CD14-positive monocyte (primary cell): ENCODE data around the gene TRAIP. TPM values are rescaled to one million over a fixed set of nuclear protein-coding genes. Genes with fewer than 3 reads are reported as not detected.

Source experiments
- DNase-seq, 3 donors: peaks; one replicate each; pipeline ENCODE4 v3.0.0-alpha.2; 2011 to 2022
- H2AFZ ChIP-seq: 2 replicates; pipeline ENCODE4 v1.6.0; 2012; ENCODE audit warnings: mild to moderate bottlenecking, low read depth, low read length, inconsistent platforms; ENCODE audit not compliant: insufficient read depth, poor library complexity, severe bottlenecking
- H3K27ac ChIP-seq, 2 donors: 1 replicate in 1 of 2; 2 replicates in 1 of 2; pipeline ENCODE4 v1.5.1; 2012 to 2013; ENCODE audit warnings: low read length in 2 of 2, control low read depth in 1 of 2, inconsistent platforms in 1 of 2, low read depth in 1 of 2, mild to moderate bottlenecking in 1 of 2
- H3K27me3 ChIP-seq, 2 donors: one replicate each; pipeline versions ENCODE4 v1.6.0 to v1.6.1; 2011 to 2013; ENCODE audit warnings: low read length in 2 of 2; ENCODE audit not compliant: control insufficient read depth in 2 of 2, insufficient read depth in 2 of 2
- H3K36me3 ChIP-seq, 2 donors: replicated peaks in 1 of 2; 1 replicate in 1 of 2; 2 replicates in 1 of 2; pipeline versions ENCODE4 v1.5.1 to v1.6.1; 2012 to 2013; ENCODE audit warnings: low read length in 2 of 2, control low read depth in 1 of 2, inconsistent platforms in 1 of 2, mild to moderate bottlenecking in 1 of 2; ENCODE audit not compliant: insufficient read depth in 2 of 2, control insufficient read depth in 1 of 2
- H3K4me1 ChIP-seq, 2 donors: 1 replicate in 1 of 2; 2 replicates in 1 of 2; pipeline versions ENCODE4 v1.5.1 to v1.6.1; 2012 to 2013; ENCODE audit warnings: low read length in 2 of 2, control low read depth in 1 of 2, inconsistent platforms in 1 of 2, mild to moderate bottlenecking in 1 of 2, moderate library complexity in 1 of 2; ENCODE audit not compliant: insufficient read depth in 2 of 2, control insufficient read depth in 1 of 2
- H3K4me2 ChIP-seq: replicated peaks from 2 replicates; pipeline ENCODE3; 2012; ENCODE audit warnings: low read length, moderate library complexity, mild to moderate bottlenecking; ENCODE audit not compliant: poor library complexity, severe bottlenecking; ENCODE audit errors: extremely low read depth
- H3K4me3 ChIP-seq, 3 experiments: fragments of 200-600 bp in 1 of 3; sonication (generic) in 1 of 3; replicated peaks in 1 of 3; 1 replicate in 2 of 3; 2 replicates in 1 of 3; pipeline ENCODE4 v1.5.1; 2011 to 2013; ENCODE audit warnings: low read length in 3 of 3, mild to moderate bottlenecking in 3 of 3, control low read depth in 2 of 3, low read depth in 2 of 3, inconsistent platforms in 1 of 3, moderate library complexity in 1 of 3
- H3K79me2 ChIP-seq: 2 replicates; pipeline ENCODE4 v1.6.0; 2012; ENCODE audit warnings: mild to moderate bottlenecking, control low read depth, inconsistent platforms, low read length, moderate library complexity; ENCODE audit not compliant: insufficient read depth
- H3K9ac ChIP-seq: 2 replicates; pipeline ENCODE4 v1.6.0; 2017; ENCODE audit warnings: low read length, mild to moderate bottlenecking; ENCODE audit not compliant: insufficient read depth, poor library complexity, severe bottlenecking
- H3K9me3 ChIP-seq, 2 donors: replicated peaks in 1 of 2; 1 replicate in 1 of 2; 2 replicates in 1 of 2; pipeline versions ENCODE4 v1.5.1 to v1.6.1; 2012 to 2013; ENCODE audit warnings: low read length in 2 of 2, control low read depth in 1 of 2; ENCODE audit not compliant: control insufficient read depth in 1 of 2, insufficient read depth in 1 of 2
- H4K20me1 ChIP-seq: 2 replicates; pipeline ENCODE4 v1.6.0; 2012; ENCODE audit warnings: mild to moderate bottlenecking, low read length, control low read depth, moderate library complexity; ENCODE audit not compliant: insufficient read depth
- H3K27ac Mint-ChIP-seq, 7 donors: one replicate each; pipeline ENCODE4 v1.8.0; 2020; ENCODE audit warnings: mild to moderate bottlenecking in 7 of 7, mixed read lengths in 7 of 7, moderate library complexity in 6 of 7, inconsistent platforms in 2 of 7
- H3K27me3 Mint-ChIP-seq, 3 donors: one replicate each; pipeline ENCODE4 v1.8.0; 2021 to 2022; ENCODE audit warnings: low read depth in 3 of 3, mild to moderate bottlenecking in 3 of 3, mixed read lengths in 3 of 3, moderate library complexity in 3 of 3, inconsistent platforms in 1 of 3
- H3K36me3 Mint-ChIP-seq, 2 donors: one replicate each; pipeline ENCODE4 v1.8.0; 2020; ENCODE audit warnings: mixed read lengths in 2 of 2, inconsistent platforms in 1 of 2, mild to moderate bottlenecking in 1 of 2
- H3K4me1 Mint-ChIP-seq: one replicate; pipeline ENCODE4 v1.8.0; 2020; ENCODE audit warnings: mild to moderate bottlenecking, mixed read lengths
- H3K4me3 Mint-ChIP-seq, 2 donors: one replicate each; pipeline ENCODE4 v1.8.0; 2020; ENCODE audit warnings: mild to moderate bottlenecking in 2 of 2, mixed read lengths in 2 of 2, moderate library complexity in 1 of 2
- H3K9me3 Mint-ChIP-seq, 7 donors: one replicate each; pipeline ENCODE4 v1.8.0; 2020 to 2022; ENCODE audit warnings: mixed read lengths in 7 of 7, mild to moderate bottlenecking in 6 of 7, moderate library complexity in 6 of 7, inconsistent platforms in 2 of 7
- WGBS: methylation state at CpG from one replicate; pipeline ENCODE4 v1.1.5; 2013; ENCODE audit warnings: missing lambda C conversion rate; ENCODE audit not compliant: insufficient coverage; 5-methylcytosine and 5-hydroxymethylcytosine counted together
- intact Hi-C, 2 donors: fragments of 100-400 bp; cut with micrococcal nuclease; formaldehyde crosslinking; loops; one replicate each; pipeline versions ENCODE4 v1.15.0 to v1.15.1; 2023
- polyA plus RNA-seq, 3 donors: library from polyadenylated mRNA; depleted of rRNA in 1 of 3; unstranded in 2 of 3; stranded (reverse) in 1 of 3; fragments of 300-500 nt in 2 of 3; fragments of >200 nt in 1 of 3; fragmentation: Illumina TruSeq in 2 of 3; gene quantifications; 1 replicate in 2 of 3; 2 replicates in 1 of 3; pipeline ENCODE4 v1.2.3, GENCODE V29; 2012 to 2021
- TF ChIP-seq, protein P1 (sequence below): fragments of 200-600 bp; IDR thresholded peaks from one replicate; pipeline ENCODE4 v1.8.0; 2022; ENCODE audit warnings: antibody characterized with exemption, mild to moderate bottlenecking

The TRAIP gene
- polyA plus RNA-seq, 3 donors = 0.68 to 1.1 (median 0.95) TPM

DNA sequence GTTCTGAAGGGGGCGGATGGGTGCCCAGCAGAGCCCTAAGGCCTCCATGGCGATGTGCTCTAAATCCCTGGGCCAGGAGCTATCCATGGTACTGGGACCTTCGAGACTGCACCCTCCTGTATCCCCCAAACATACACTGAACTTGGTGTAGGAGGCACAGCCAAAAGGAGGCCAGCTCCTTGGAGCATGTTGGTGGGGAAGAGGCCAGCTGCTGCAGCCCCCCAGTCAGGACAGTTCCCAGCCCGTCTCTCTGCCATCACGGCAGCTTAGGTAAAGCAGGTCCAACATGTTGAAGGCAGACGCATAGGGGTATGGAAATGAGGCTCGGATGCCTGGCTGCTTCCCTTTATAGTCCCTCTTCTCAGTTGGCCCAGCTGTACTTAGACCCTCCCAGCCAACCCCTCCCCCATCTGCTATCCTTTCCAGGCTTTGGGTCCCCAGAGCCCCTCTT is 11.5 kb upstream of the TRAIP start:
- H3K36me3 ChIP-seq = no peaks in the 10 kb centered on the region
- peaks cover 14 to 57% of the 10 kb centered on the region in 2 donors for H3K27me3 ChIP-seq
- H3K27ac Mint-ChIP-seq = no peak overlapping the region
- intact Hi-C loops = no loop called here
- H3K27ac ChIP-seq = no peak overlapping the region
- no peaks in the 10 kb centered on the region for H4K20me1 ChIP-seq
- no peak for DNase-seq
- H3K4me1 ChIP-seq = peaks cover 3 to 12% of the 10 kb centered on the region in 2 donors
- H3K9me3 Mint-ChIP-seq = peaks cover 0 to 10% (median 3%) of the 10 kb centered on the region in 7 donors
- no peak overlapping the region for H3K9ac ChIP-seq
- peak overlapping the region in 1 of 2 donors; percentile 62 for H3K4me3 Mint-ChIP-seq
- WGBS = 60% methylated on average over 1 of the region's 7 CpGs
- no peaks in the 10 kb centered on the region for H3K36me3 Mint-ChIP-seq
- TF ChIP-seq, protein P1, sequence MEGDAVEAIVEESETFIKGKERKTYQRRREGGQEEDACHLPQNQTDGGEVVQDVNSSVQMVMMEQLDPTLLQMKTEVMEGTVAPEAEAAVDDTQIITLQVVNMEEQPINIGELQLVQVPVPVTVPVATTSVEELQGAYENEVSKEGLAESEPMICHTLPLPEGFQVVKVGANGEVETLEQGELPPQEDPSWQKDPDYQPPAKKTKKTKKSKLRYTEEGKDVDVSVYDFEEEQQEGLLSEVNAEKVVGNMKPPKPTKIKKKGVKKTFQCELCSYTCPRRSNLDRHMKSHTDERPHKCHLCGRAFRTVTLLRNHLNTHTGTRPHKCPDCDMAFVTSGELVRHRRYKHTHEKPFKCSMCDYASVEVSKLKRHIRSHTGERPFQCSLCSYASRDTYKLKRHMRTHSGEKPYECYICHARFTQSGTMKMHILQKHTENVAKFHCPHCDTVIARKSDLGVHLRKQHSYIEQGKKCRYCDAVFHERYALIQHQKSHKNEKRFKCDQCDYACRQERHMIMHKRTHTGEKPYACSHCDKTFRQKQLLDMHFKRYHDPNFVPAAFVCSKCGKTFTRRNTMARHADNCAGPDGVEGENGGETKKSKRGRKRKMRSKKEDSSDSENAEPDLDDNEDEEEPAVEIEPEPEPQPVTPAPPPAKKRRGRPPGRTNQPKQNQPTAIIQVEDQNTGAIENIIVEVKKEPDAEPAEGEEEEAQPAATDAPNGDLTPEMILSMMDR = no peak
- peaks cover 34 to 78% (median 57%) of the 10 kb centered on the region in 3 donors for H3K27me3 Mint-ChIP-seq
- H3K4me3 ChIP-seq = no peak overlapping the region
- H3K4me2 ChIP-seq = no peak overlapping the region
- H3K4me1 Mint-ChIP-seq = peaks cover 6% of the 10 kb centered on the region
- H3K79me2 ChIP-seq = no peaks in the 10 kb centered on the region
- no peaks in the 10 kb centered on the region for H3K9me3 ChIP-seq
- H2AFZ ChIP-seq = no peak overlapping the region

DNA sequence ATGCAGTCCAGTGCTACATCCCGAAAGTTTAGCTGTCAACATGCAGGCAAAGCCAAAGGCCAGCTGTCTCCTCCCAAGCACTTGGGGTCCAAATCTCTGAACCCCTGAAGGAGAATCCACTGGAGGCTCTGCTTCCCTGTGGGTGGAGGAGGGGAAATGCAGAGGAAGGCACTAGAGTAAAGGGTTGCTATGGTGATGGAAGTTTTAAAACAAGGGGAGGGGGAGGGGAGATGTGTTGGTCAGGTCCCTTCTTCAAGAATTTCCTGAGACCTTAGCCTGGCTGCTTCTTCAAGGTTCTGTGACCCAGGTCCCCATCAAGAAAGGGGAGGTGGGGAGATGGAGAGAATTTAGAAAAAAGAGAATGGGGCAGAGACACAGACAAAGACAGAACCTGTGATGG is 11.0 kb upstream of the TRAIP start:
- Histone ChIP-seq H3K4me2 (no peak overlapping the region), H4K20me1 (no peaks in the 10 kb centered on the region), H3K27me3 (peaks cover 14 to 57% of the 10 kb centered on the region in 2 donors), H3K4me3 (no peak overlapping the region), H3K79me2 (no peaks in the 10 kb centered on the region), H3K27ac (no peak overlapping the region), H3K4me1 (peaks cover 3 to 12% of the 10 kb centered on the region in 2 donors), H2AFZ (no peak overlapping the region), H3K9ac (no peak overlapping the region), H3K9me3 (no peaks in the 10 kb centered on the region), H3K36me3 (no peaks in the 10 kb centered on the region)
- Mint-ChIP-seq H3K4me1 (peaks cover 5% of the 10 kb centered on the region), H3K9me3 (peaks cover 0 to 10% (median 3%) of the 10 kb centered on the region in 7 donors), H3K27ac (no peak overlapping the region), H3K27me3 (peaks cover 34 to 77% (median 57%) of the 10 kb centered on the region in 3 donors), H3K36me3 (no peaks in the 10 kb centered on the region), H3K4me3 (no peak overlapping the region)
- intact Hi-C loops = no loop called here
- TF ChIP-seq, protein P1 = no peak
- DNase-seq = no peak
- WGBS = no CpG with 5 or more reads among the region's 1 CpG
